GM13977 (cell line): ENCODE results near the gene LRRC25.
"Not testable (repeated sequence)": the region's sequence is repeated elsewhere in the genome, so short reads cannot be mapped to it uniquely, and the experiment has no call there.

ENCODE experiments used
- DNase-seq: peaks from one replicate; pipeline ENCODE4 v3.0.0; 2012; ENCODE audit warnings: low spot score
- CTCF ChIP-seq: IDR thresholded peaks from 2 replicates; pipeline ENCODE4 v1.5.1; 2012; ENCODE audit warnings: mild to moderate bottlenecking, control low read depth; ENCODE audit not compliant: insufficient read depth; ENCODE audit errors: extremely low read depth, missing control alignments
- in situ Hi-C: fragments of 300-500 bp; cut with MboI; formaldehyde crosslinking; loops from one replicate; pipeline ENCODE4 v1.12.0; 2022; ENCODE audit warnings: low sequenced_read_pairs, low pct_unique_long_range_greater_than_20kb, mixed read lengths, inconsistent platforms; ENCODE audit not compliant: unreplicated experiment

LRRC25 gene

GRCh38 chr19:18412610-18413239, 15.3 kb upstream of the LRRC25 start:
- no peak for TF ChIP-seq CTCF
- in situ Hi-C loops, result no loop called here
- no peak for DNase-seq

- TF ChIP-seq CTCF, result peak; percentile 58
- DNase-seq, result peak; percentile 79
- in situ Hi-C loops, result no loop called here
Measured at GRCh38 chr19:18408053-18408476, 10.6 kb upstream of the LRRC25 start.

GRCh38 chr19:18406749-18407148, 9.3 kb upstream of the LRRC25 start:
- TF ChIP-seq CTCF, result no peak
- in situ Hi-C loops, result no loop called here

DNA sequence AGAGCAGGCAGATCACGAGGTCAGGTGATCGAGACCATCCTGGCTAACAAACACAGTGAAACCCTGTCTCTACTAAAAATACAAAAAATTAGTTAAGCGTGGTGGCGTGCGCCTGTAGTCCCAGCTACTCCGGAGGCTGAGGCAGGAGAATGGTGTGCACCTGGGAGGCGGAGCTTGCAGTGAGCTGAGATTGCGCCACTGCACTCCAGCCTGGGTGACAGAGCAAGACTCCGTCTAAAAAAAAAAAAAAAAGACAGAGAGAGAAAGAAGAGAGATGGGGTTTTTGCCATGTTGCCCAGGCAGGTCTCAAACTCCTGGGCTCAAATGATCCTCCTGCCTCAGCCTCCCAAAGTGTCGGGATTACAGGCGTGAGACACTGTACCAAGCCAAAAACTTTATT, 8.3 kb upstream of the LRRC25 start:
- DNase-seq, in situ Hi-C loops: not testable (repeated sequence)

More at GRCh38 chr19:18406749-18407148, 9.3 kb upstream of the LRRC25 start:
- DNase-seq, result no peak

- DNase-seq, in situ Hi-C loops: not testable (repeated sequence)
Measured at GRCh38 chr19:18402455-18403248, 5.2 kb upstream of the LRRC25 start.

- in situ Hi-C loops, result no loop called here
Measured at GRCh38 chr19:18401580-18402112, 4.2 kb upstream of the LRRC25 start.

GRCh38 chr19:18399008-18399407, 1.6 kb upstream of the LRRC25 start:
- no peak for DNase-seq
- in situ Hi-C loops, result no loop called here
- TF ChIP-seq CTCF, result no peak

More at GRCh38 chr19:18401580-18402112, 4.2 kb upstream of the LRRC25 start:
- no peak for DNase-seq
- TF ChIP-seq CTCF, result peak; percentile 53
